GM23338 (cell line): ENCODE data around the gene SNX8. TPM values are rescaled to one million over a fixed set of nuclear protein-coding genes. Genes with fewer than 3 reads are reported as not detected.

Source experiments
- ATAC-seq: fragments of 200-7000 bp; cut with Tn5 transposase; 3 replicates; pipeline ENCODE4 v1.9.1; 2020
- DNase-seq: peaks from one replicate; pipeline ENCODE4 v3.0.0-alpha.2; 2015; ENCODE audit warnings: low spot score
- H2AFZ ChIP-seq: fragments of 200-600 bp; sonication (generic); 2 replicates; pipeline ENCODE4 v1.8.0; 2016; ENCODE audit warnings: antibody characterized with exemption, mild to moderate bottlenecking, moderate library complexity
- H3F3A ChIP-seq: fragments of 200-600 bp; sonication (generic); replicated peaks from 2 replicates; pipeline ENCODE4 v1.8.0; 2017; ENCODE audit warnings: antibody characterized with exemption, mixed run types, low read depth
- H3K27ac ChIP-seq: fragments of 200-600 bp; sonication (generic); 2 replicates; pipeline ENCODE4 v1.6.1; 2016; ENCODE audit warnings: low read depth
- H3K27me3 ChIP-seq: fragments of 200-600 bp; sonication (generic); 2 replicates; pipeline ENCODE4 v1.8.0; 2016; ENCODE audit warnings: mild to moderate bottlenecking, mixed run types, moderate library complexity; ENCODE audit not compliant: insufficient read depth
- H3K36me3 ChIP-seq: fragments of 200-600 bp; sonication (generic); 2 replicates; pipeline ENCODE4 v1.8.0; 2016; ENCODE audit warnings: mild to moderate bottlenecking; ENCODE audit not compliant: insufficient read depth
- H3K4me1 ChIP-seq: fragments of 200-600 bp; sonication (generic); 2 replicates; pipeline ENCODE4 v1.8.0; 2016; ENCODE audit warnings: mild to moderate bottlenecking, moderate library complexity; ENCODE audit not compliant: insufficient read depth
- H3K4me2 ChIP-seq: fragments of 200-600 bp; sonication (generic); 2 replicates; pipeline ENCODE4 v1.7.1; 2017; ENCODE audit warnings: mixed run types
- H3K4me3 ChIP-seq: fragments of 200-600 bp; sonication (generic); 2 replicates; pipeline ENCODE4 v1.6.1; 2016; ENCODE audit warnings: mixed run types
- H3K79me2 ChIP-seq: fragments of 200-600 bp; sonication (generic); replicated peaks from 2 replicates; pipeline ENCODE4 v1.8.0; 2017; ENCODE audit warnings: mild to moderate bottlenecking; ENCODE audit not compliant: insufficient read depth
- H3K9me2 ChIP-seq: fragments of 200-600 bp; sonication (generic); 2 replicates; pipeline ENCODE4 v1.8.0; 2017; ENCODE audit not compliant: insufficient read depth
- H4K20me1 ChIP-seq: fragments of 200-600 bp; sonication (generic); replicated peaks from 2 replicates; pipeline ENCODE4 v1.8.0; 2017; ENCODE audit warnings: mild to moderate bottlenecking; ENCODE audit not compliant: insufficient read depth
- H3K27ac Mint-ChIP-seq: 2 replicates; pipeline ENCODE4 v1.8.0; 2020; ENCODE audit warnings: inconsistent platforms, mild to moderate bottlenecking, moderate library complexity, mixed read lengths
- H3K27me3 Mint-ChIP-seq: 3 replicates; pipeline ENCODE4 v1.8.0; 2022; ENCODE audit warnings: low read depth, mild to moderate bottlenecking, moderate library complexity, mixed read lengths, inconsistent platforms; ENCODE audit not compliant: insufficient read depth, poor library complexity
- H3K36me3 Mint-ChIP-seq: 3 replicates; pipeline ENCODE4 v1.8.0; 2021; ENCODE audit warnings: low read depth, mild to moderate bottlenecking, inconsistent platforms, moderate library complexity, mixed read lengths
- H3K4me1 Mint-ChIP-seq: 3 replicates; pipeline ENCODE4 v1.8.0; 2020; ENCODE audit warnings: mild to moderate bottlenecking, inconsistent platforms, mixed read lengths
- H3K4me3 Mint-ChIP-seq: 3 replicates; pipeline ENCODE4 v1.8.0; 2021; ENCODE audit warnings: moderate library complexity, mild to moderate bottlenecking, inconsistent platforms, mixed read lengths
- H3K9me3 Mint-ChIP-seq: 3 replicates; pipeline ENCODE4 v1.8.0; 2020; ENCODE audit warnings: moderate library complexity, mild to moderate bottlenecking, inconsistent platforms, mixed read lengths
- CREB1 ChIP-seq: fragments of 250-450 bp; sonication (Bioruptor Pico); IDR thresholded peaks from 2 replicates; pipeline ENCODE4 v1.5.0; 2020; ENCODE audit warnings: low read depth, mild to moderate bottlenecking, moderate library complexity
- EZH2 ChIP-seq: fragments of 200-600 bp; sonication (generic); IDR thresholded peaks from one replicate; pipeline ENCODE4 v1.8.0; 2017; ENCODE audit warnings: antibody characterized with exemption, mild to moderate bottlenecking, low read depth; ENCODE audit not compliant: unreplicated experiment
- EZH2phosphoT487 ChIP-seq: fragments of 200-600 bp; sonication (generic); IDR thresholded peaks from one replicate; pipeline ENCODE4 v1.8.1; 2018; ENCODE audit warnings: antibody characterized with exemption; ENCODE audit not compliant: unreplicated experiment
- NANOG ChIP-seq: IDR thresholded peaks from 2 replicates; pipeline ENCODE4 v1.6.1; 2016; ENCODE audit warnings: antibody characterized with exemption, borderline replicate concordance
- POLR2AphosphoS5 ChIP-seq: IDR thresholded peaks from 2 replicates; pipeline ENCODE4 v1.6.1; 2016; ENCODE audit warnings: antibody characterized with exemption, low read depth
- STAT1 ChIP-seq: IDR thresholded peaks from one replicate; pipeline ENCODE4 v1.6.1; 2016; ENCODE audit warnings: antibody characterized with exemption; ENCODE audit not compliant: unreplicated experiment
- ZNF331 ChIP-seq: fragments of 250-450 bp; sonication (Bioruptor Pico); IDR thresholded peaks from 2 replicates; pipeline ENCODE4 v1.5.0; 2020; ENCODE audit warnings: low read depth, mild to moderate bottlenecking, moderate library complexity
- polyA plus RNA-seq: library from polyadenylated mRNA; unstranded; fragments of >200 nt; fragmentation: Nextera tagmentation; extraction: Ambion mirVana; gene quantifications from 2 replicates; pipeline ENCODE4 v1.2.1, GENCODE V29; 2016
- total RNA-seq: library from RNA; depleted of rRNA; stranded (reverse); fragments of >200 nt; shearing (Covaris generic); gene quantifications from 2 replicates; pipeline ENCODE4 v1.2.3, GENCODE V29; 2014
- TF ChIP-seq, protein P1 (sequence below): IDR thresholded peaks from one replicate; pipeline ENCODE4 v1.6.1; 2018; ENCODE audit warnings: antibody characterized with exemption; ENCODE audit not compliant: unreplicated experiment
- TF ChIP-seq, protein P2 (sequence below): IDR thresholded peaks from 2 replicates; pipeline ENCODE4 v1.6.1; 2016; ENCODE audit warnings: antibody characterized with exemption
- TF ChIP-seq, protein P3 (sequence below): fragments of 250-450 bp; sonication (Bioruptor Pico); IDR thresholded peaks from 2 replicates; pipeline ENCODE4 v1.5.0; 2020; ENCODE audit warnings: mild to moderate bottlenecking, moderate library complexity

Gene SNX8
- total and polyA plus RNA-seq, 2 experiments from 2014 or later = 44.3 to 50.9 TPM

DNA sequence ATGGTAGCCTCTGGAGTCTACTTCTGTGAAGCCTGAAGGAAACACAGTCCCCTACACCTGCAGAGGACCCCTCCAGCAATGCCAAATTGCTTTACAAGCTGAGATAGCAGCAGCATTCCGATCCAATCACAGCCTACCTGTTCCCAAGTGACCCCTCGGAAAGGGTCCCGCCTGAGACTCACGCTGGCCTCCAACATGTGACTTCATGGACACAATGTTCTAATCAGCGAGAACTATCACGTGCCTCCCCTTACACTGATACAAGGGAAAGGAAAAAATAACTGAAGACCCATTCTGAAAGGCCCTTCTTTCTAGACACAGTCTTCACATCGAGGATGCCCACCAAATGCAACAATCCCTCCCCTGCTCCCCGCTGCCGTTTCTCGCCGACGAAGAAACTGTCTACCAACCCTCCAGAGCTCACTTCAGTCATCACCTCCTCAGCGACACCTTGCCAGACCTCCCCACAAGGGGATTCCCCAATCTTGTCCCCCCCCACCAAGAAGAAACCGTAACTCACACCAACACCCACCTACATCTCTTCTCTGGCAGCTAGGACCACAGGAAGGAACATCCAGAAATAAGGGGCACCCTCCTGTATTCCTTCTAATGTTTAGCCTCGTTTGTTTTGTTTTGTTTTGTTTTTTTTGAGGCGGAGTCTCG is 1.8 kb downstream of the SNX8 start (continued):
- no peak for TF ChIP-seq EZH2
- no peak for TF ChIP-seq STAT1
- TF ChIP-seq POLR2AphosphoS5 = no peak
- TF ChIP-seq ZNF331 (CRISPR knock-in tag) = no peak
- TF ChIP-seq, protein P1, sequence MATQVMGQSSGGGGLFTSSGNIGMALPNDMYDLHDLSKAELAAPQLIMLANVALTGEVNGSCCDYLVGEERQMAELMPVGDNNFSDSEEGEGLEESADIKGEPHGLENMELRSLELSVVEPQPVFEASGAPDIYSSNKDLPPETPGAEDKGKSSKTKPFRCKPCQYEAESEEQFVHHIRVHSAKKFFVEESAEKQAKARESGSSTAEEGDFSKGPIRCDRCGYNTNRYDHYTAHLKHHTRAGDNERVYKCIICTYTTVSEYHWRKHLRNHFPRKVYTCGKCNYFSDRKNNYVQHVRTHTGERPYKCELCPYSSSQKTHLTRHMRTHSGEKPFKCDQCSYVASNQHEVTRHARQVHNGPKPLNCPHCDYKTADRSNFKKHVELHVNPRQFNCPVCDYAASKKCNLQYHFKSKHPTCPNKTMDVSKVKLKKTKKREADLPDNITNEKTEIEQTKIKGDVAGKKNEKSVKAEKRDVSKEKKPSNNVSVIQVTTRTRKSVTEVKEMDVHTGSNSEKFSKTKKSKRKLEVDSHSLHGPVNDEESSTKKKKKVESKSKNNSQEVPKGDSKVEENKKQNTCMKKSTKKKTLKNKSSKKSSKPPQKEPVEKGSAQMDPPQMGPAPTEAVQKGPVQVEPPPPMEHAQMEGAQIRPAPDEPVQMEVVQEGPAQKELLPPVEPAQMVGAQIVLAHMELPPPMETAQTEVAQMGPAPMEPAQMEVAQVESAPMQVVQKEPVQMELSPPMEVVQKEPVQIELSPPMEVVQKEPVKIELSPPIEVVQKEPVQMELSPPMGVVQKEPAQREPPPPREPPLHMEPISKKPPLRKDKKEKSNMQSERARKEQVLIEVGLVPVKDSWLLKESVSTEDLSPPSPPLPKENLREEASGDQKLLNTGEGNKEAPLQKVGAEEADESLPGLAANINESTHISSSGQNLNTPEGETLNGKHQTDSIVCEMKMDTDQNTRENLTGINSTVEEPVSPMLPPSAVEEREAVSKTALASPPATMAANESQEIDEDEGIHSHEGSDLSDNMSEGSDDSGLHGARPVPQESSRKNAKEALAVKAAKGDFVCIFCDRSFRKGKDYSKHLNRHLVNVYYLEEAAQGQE = no peak
- TF ChIP-seq EZH2phosphoT487 = no peak

DNA sequence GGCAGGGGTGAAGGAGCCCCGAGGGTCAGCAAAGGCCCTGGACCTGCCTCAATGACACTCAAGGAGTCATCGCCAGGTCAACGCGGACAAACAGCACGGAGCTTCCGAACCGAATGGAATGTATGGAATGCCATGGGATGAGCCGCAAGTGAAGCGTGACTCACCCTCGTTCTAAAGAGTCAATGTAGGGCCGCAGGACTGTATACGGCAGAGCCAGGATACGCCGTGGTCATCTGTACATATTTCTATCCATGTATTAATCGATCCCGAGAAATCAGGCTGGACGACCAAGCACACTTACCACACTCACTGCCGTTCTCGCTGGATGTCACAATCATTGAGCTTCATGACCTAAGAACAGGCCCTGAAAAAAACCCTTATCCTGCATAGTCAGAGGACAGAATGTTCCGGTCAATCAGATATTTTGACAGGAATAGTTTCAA is 4.3 kb downstream of the SNX8 start:
- Histone ChIP-seq H3K4me2 (peak overlapping the region; percentile 74), H3F3A (0 out of 2 replicates have a peak, but pooled peaks cover 11% of the 10 kb centered on the region), H4K20me1 (no peaks in the 10 kb centered on the region), H3K36me3 (no peaks in the 10 kb centered on the region), H3K9me2 (no peaks in the 10 kb centered on the region), H3K79me2 (peaks cover 78% of the 10 kb centered on the region), H3K27me3 (no peaks in the 10 kb centered on the region), H3K4me1 (peaks cover 14% of the 10 kb centered on the region), H2AFZ (no peak overlapping the region), H3K27ac (peak overlapping the region; percentile 97), H3K4me3 (peak overlapping the region; percentile 21; the same call in 1 of the 2 replicates)
- Mint-ChIP-seq H3K4me1 (peaks cover 22% of the 10 kb centered on the region), H3K9me3 (0 out of 3 replicates have a peak, but pooled peaks cover 3% of the 10 kb centered on the region), H3K27me3 (peaks cover 8% of the 10 kb centered on the region), H3K4me3 (peak overlapping the region; percentile 29; the same call in 1 of the 3 replicates), H3K36me3 (peaks cover 9% of the 10 kb centered on the region), H3K27ac (peak overlapping the region; percentile 93)
- DNase-seq = peak; percentile 95
- peak; percentile 77 for ATAC-seq
- TF ChIP-seq CREB1 (CRISPR knock-in tag) = no peak
- no peak for TF ChIP-seq ZNF331 (CRISPR knock-in tag)
- TF ChIP-seq NANOG = no peak
- TF ChIP-seq, protein P1 = no peak
- TF ChIP-seq, protein P2, sequence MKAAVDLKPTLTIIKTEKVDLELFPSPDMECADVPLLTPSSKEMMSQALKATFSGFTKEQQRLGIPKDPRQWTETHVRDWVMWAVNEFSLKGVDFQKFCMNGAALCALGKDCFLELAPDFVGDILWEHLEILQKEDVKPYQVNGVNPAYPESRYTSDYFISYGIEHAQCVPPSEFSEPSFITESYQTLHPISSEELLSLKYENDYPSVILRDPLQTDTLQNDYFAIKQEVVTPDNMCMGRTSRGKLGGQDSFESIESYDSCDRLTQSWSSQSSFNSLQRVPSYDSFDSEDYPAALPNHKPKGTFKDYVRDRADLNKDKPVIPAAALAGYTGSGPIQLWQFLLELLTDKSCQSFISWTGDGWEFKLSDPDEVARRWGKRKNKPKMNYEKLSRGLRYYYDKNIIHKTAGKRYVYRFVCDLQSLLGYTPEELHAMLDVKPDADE = no peak
- TF ChIP-seq, protein P3, sequence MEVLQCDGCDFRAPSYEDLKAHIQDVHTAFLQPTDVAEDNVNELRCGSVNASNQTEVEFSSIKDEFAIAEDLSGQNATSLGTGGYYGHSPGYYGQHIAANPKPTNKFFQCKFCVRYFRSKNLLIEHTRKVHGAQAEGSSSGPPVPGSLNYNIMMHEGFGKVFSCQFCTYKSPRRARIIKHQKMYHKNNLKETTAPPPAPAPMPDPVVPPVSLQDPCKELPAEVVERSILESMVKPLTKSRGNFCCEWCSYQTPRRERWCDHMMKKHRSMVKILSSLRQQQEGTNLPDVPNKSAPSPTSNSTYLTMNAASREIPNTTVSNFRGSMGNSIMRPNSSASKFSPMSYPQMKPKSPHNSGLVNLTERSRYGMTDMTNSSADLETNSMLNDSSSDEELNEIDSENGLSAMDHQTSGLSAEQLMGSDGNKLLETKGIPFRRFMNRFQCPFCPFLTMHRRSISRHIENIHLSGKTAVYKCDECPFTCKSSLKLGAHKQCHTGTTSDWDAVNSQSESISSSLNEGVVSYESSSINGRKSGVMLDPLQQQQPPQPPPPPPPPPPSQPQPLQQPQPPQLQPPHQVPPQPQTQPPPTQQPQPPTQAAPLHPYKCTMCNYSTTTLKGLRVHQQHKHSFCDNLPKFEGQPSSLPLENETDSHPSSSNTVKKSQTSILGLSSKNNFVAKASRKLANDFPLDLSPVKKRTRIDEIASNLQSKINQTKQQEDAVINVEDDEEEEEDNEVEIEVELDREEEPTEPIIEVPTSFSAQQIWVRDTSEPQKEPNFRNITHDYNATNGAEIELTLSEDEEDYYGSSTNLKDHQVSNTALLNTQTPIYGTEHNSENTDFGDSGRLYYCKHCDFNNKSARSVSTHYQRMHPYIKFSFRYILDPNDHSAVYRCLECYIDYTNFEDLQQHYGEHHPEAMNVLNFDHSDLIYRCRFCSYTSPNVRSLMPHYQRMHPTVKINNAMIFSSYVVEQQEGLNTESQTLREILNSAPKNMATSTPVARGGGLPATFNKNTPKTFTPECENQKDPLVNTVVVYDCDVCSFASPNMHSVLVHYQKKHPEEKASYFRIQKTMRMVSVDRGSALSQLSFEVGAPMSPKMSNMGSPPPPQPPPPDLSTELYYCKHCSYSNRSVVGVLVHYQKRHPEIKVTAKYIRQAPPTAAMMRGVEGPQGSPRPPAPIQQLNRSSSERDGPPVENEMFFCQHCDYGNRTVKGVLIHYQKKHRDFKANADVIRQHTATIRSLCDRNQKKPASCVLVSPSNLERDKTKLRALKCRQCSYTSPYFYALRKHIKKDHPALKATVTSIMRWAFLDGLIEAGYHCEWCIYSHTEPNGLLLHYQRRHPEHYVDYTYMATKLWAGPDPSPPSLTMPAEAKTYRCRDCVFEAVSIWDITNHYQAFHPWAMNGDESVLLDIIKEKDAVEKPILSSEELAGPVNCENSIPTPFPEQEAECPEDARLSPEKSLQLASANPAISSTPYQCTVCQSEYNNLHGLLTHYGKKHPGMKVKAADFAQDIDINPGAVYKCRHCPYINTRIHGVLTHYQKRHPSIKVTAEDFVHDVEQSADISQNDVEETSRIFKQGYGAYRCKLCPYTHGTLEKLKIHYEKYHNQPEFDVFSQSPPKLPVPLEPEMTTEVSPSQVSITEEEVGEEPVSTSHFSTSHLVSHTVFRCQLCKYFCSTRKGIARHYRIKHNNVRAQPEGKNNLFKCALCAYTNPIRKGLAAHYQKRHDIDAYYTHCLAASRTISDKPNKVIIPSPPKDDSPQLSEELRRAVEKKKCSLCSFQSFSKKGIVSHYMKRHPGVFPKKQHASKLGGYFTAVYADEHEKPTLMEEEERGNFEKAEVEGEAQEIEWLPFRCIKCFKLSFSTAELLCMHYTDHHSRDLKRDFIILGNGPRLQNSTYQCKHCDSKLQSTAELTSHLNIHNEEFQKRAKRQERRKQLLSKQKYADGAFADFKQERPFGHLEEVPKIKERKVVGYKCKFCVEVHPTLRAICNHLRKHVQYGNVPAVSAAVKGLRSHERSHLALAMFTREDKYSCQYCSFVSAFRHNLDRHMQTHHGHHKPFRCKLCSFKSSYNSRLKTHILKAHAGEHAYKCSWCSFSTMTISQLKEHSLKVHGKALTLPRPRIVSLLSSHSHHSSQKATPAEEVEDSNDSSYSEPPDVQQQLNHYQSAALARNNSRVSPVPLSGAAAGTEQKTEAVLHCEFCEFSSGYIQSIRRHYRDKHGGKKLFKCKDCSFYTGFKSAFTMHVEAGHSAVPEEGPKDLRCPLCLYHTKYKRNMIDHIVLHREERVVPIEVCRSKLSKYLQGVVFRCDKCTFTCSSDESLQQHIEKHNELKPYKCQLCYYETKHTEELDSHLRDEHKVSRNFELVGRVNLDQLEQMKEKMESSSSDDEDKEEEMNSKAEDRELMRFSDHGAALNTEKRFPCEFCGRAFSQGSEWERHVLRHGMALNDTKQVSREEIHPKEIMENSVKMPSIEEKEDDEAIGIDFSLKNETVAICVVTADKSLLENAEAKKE (CRISPR knock-in tag) = no peak
